ENCODE data around the gene ARL9.

The ARL9 gene

GRCh38 chr4:56531149-56531770, 25.7 kb downstream of the ARL9 start:
- TF ChIP-seq, protein P1, sequence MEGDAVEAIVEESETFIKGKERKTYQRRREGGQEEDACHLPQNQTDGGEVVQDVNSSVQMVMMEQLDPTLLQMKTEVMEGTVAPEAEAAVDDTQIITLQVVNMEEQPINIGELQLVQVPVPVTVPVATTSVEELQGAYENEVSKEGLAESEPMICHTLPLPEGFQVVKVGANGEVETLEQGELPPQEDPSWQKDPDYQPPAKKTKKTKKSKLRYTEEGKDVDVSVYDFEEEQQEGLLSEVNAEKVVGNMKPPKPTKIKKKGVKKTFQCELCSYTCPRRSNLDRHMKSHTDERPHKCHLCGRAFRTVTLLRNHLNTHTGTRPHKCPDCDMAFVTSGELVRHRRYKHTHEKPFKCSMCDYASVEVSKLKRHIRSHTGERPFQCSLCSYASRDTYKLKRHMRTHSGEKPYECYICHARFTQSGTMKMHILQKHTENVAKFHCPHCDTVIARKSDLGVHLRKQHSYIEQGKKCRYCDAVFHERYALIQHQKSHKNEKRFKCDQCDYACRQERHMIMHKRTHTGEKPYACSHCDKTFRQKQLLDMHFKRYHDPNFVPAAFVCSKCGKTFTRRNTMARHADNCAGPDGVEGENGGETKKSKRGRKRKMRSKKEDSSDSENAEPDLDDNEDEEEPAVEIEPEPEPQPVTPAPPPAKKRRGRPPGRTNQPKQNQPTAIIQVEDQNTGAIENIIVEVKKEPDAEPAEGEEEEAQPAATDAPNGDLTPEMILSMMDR (IDR thresholded peaks at IDR 0.05; ENCODE audit: extremely low read depth, insufficient read depth, missing control alignments) = no peak
- no peak for DNase-seq (ENCODE audit: low spot score)
- in situ Hi-C loops (cut with MboI; ENCODE audit: low pct_unique_long_range_greater_than_20kb, low sequenced_read_pairs, unreplicated experiment) = no loop called here

DNA sequence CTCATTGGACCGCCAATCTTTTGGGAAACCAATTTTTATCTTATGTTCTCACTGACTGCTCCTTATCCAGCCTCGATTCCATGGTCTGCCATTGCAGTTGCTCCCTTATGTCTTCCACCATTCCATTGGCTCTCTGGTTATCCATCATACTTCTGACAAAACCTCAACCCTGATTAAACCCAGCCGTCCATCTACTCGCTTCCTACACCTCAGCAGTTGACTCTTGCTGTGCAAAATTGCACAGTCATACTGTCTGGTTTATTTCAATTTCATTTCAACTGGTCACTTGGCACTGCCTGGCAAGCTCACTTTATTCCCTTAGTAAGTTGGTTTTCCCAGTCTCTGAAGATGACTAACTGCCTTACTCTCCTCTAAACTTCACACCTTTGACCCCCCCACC, 26.2 kb downstream of the ARL9 start:
- TF ChIP-seq, protein P1 (IDR thresholded peaks at IDR 0.05; ENCODE audit: extremely low read depth, insufficient read depth, missing control alignments) = no peak
- in situ Hi-C loops (cut with MboI; ENCODE audit: low pct_unique_long_range_greater_than_20kb, low sequenced_read_pairs, unreplicated experiment) = no loop called here
- no peak for DNase-seq (ENCODE audit: low spot score)

- in situ Hi-C loops (cut with MboI; ENCODE audit: low pct_unique_long_range_greater_than_20kb, low sequenced_read_pairs, unreplicated experiment) = no loop called here
- no peak for DNase-seq (ENCODE audit: low spot score)
- TF ChIP-seq, protein P1 (IDR thresholded peaks at IDR 0.05; ENCODE audit: extremely low read depth, insufficient read depth, missing control alignments) = no peak
Measured at GRCh38 chr4:56532239-56532638, 26.6 kb downstream of the ARL9 start.

DNA sequence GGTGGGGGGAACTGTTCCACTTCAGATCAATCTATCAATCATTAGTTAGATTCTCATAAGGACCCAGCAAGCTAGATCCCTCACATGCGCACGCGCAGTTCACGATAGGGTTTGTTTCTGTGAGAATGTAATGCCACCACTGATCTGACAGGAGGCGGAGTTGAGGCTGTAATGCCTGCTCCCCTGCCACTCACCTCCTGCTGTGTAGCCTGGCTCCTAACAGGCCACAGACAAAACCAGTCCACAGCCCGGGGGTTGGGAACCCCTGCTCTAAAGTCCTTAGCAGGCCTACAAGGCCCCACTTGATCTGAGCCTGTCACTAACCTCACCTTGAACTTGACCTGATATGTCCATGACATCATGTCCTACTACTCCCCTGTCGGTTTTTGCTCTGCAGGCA, 30.3 kb downstream of the ARL9 start:
- in situ Hi-C loops (cut with MboI; ENCODE audit: low pct_unique_long_range_greater_than_20kb, low sequenced_read_pairs, unreplicated experiment) = no loop called here
- DNase-seq (ENCODE audit: low spot score) = no peak
- TF ChIP-seq, protein P1 (IDR thresholded peaks at IDR 0.05; ENCODE audit: extremely low read depth, insufficient read depth, missing control alignments) = no peak

DNA sequence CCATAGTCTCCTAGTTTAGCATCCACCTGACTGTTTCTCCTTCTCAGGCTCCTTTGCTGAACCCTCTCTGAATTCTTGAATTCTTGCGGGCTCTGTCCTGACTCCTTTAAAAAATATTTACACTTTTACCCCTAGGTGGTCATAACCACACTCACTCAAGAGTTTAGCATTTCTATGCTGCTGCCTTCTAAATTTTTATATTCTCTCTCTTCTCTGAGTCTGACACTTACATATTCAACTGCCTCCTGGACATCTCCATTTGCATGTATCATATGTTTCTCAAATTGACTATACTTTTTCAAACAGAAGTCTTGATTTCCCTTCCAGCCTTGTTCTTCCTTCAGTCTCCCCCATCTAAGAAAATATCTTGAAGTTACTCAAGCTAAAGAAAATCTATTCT, 31.6 kb downstream of the ARL9 start:
- TF ChIP-seq, protein P1 (IDR thresholded peaks at IDR 0.05; ENCODE audit: extremely low read depth, insufficient read depth, missing control alignments) = no peak
- DNase-seq (ENCODE audit: low spot score) = no peak
- in situ Hi-C loops (cut with MboI; ENCODE audit: low pct_unique_long_range_greater_than_20kb, low sequenced_read_pairs, unreplicated experiment) = no loop called here

DNA sequence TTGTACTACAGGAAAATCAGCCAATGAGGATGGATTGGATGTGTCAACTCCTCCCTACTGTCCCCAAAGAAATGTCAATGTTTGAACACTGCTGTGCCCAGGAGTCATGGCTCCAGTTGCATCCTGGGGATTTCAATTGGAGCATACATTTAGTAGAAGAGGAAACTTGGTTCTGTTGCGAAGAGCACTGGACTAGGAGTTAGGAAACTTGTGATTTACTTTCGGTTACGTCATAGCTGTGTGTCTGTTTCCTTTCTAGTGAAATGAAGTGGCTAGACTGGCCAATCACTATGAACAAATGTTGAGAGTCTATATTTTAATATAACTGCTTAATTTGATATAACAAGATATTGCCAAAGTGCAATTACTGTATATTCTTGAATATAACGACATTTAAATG, 35.2 kb downstream of the ARL9 start:
- DNase-seq (ENCODE audit: low spot score) = no peak
- in situ Hi-C loops (cut with MboI; ENCODE audit: low pct_unique_long_range_greater_than_20kb, low sequenced_read_pairs, unreplicated experiment) = no loop called here
- TF ChIP-seq, protein P1 (IDR thresholded peaks at IDR 0.05; ENCODE audit: extremely low read depth, insufficient read depth, missing control alignments) = no peak
